Heart left ventricle (tissue), 16 donors: ENCODE data around the gene PTGDR2. TPM values are rescaled to one million over a fixed set of nuclear protein-coding genes. Genes with fewer than 3 reads are reported as not detected.

Experiments
- ATAC-seq, 4 donors: fragments of 200-7000 bp; cut with Tn5 transposase; one replicate each; pipeline ENCODE4 v1.9.1; 2020 to 2022; ENCODE audit warnings: moderate library complexity in 4 of 4, mild to moderate bottlenecking in 3 of 4, moderate number of reproducible peaks in 1 of 4
- DNase-seq, 5 donors: peaks; one replicate each; pipeline ENCODE4 v3.0.0-alpha.2; 2020
- H3K27ac ChIP-seq, 12 donors: fragments of 200-600 bp; sonication (generic) in 4 of 12; one replicate each; pipeline versions ENCODE4 v1.5.0 to v1.8.0; 2016 to 2022; ENCODE audit warnings: mild to moderate bottlenecking in 2 of 12
- H3K27me3 ChIP-seq, 9 donors: fragments of 200-600 bp; sonication (generic) in 2 of 9; one replicate each; pipeline versions ENCODE4 v1.5.1 to v1.8.0; 2016 to 2022; ENCODE audit warnings: mild to moderate bottlenecking in 3 of 9
- H3K36me3 ChIP-seq, 9 donors: fragments of 200-600 bp; sonication (generic) in 2 of 9; one replicate each; pipeline versions ENCODE4 v1.5.0 to v1.8.0; 2018 to 2022; ENCODE audit warnings: mild to moderate bottlenecking in 2 of 9
- H3K4me1 ChIP-seq, 12 donors: fragments of 200-600 bp; sonication (generic) in 4 of 12; one replicate each; pipeline versions ENCODE4 v1.5.0 to v1.8.0; 2016 to 2022; ENCODE audit warnings: mild to moderate bottlenecking in 3 of 12
- H3K4me3 ChIP-seq, 12 donors: fragments of 200-600 bp; sonication (generic) in 4 of 12; one replicate each; pipeline versions ENCODE4 v1.5.0 to v1.8.0; 2017 to 2022; ENCODE audit warnings: mild to moderate bottlenecking in 9 of 12, moderate library complexity in 4 of 12
- H3K9me3 ChIP-seq, 12 donors: fragments of 200-600 bp; sonication (generic) in 4 of 12; one replicate each; pipeline versions ENCODE4 v1.5.0 to v1.8.0; 2016 to 2022; ENCODE audit warnings: mild to moderate bottlenecking in 1 of 12
- CTCF ChIP-seq, 12 donors: fragments of 200-600 bp; sonication (generic) in 4 of 12; IDR thresholded peaks; one replicate each; pipeline versions ENCODE4 v1.5.0 to v1.8.0; 2018 to 2022; ENCODE audit warnings: antibody characterized with exemption in 12 of 12, mild to moderate bottlenecking in 5 of 12
- POLR2A ChIP-seq, 2 donors: fragments of 450-650 bp; IDR thresholded peaks; one replicate each; pipeline ENCODE4 v1.6.1; 2017; ENCODE audit warnings: antibody characterized with exemption in 2 of 2, mild to moderate bottlenecking in 2 of 2, moderate library complexity in 2 of 2
- WGBS, 4 donors: extraction: QIAGEN DNeasy Blood & Tissue Kit in 2 of 4; methylation state at CpG; one replicate each; pipeline versions ENCODE4 v1.1.5 to v1.1.7; 2013 to 2018; 5-methylcytosine and 5-hydroxymethylcytosine counted together
- intact Hi-C, 10 donors: fragments of 100-400 bp; cut with DNase I; formaldehyde crosslinking; loops; one replicate each; pipeline versions ENCODE4 v1.11.1 to v1.14.2; 2022
- polyA plus RNA-seq, 2 donors: library from polyadenylated mRNA; stranded (reverse); fragments of 200-250 nt; gene quantifications; one replicate each; pipeline ENCODE4 v1.2.3, GENCODE V29; 2013
- total RNA-seq, 9 donors: library from RNA; depleted of rRNA in 2 of 9; stranded (reverse); fragments of >200 nt in 2 of 9; fragmentation: NEBNext Ultra II Directional in 3 of 9; extraction: Animal tissue kit (Norgen Biotek cat#: 25700) in 3 of 9; gene quantifications; one replicate each; pipeline versions ENCODE4 v1.1.0 to v1.2.4, GENCODE V29; 2016 to 2023
- donor health status: ischemic (EF 13 %, LVEDD 7.1; RV severe dilation, severe dysfunction).
- donor health status: healthy with polysubstance abuse.
- donor health status: DM: no; HTN: yes; CAD: no.
- donor health status: DM: no; HTN: no; CAD: no.
- donor health status: ischemic (EF 25% LVEDD 6.9; RV normal size, moderate dysfunction).
- donor health status: ischemic (EF 25% LVEDD 5.7; RV mildly dilated, moderate dysfunction).
- donor health status: healthy.
- donor health status: DM: yes; HTN: yes; CAD: no.
- donor health status: ischemic (EF 35%, LVEDD 5.7; RV mildly dilated, moderate dysfunction).
- donor health status: nonischemic (EF 11% LVEDD 7.7; RV severe dilation, severe dysfunction).
- donor health status: DM: yes; HTN: yes; CAD: no.
- donor health status: PGD.
- donor health status: ischemic (EF 29% LVEDD 5.4; RV normal size, mild dysfunction).
- donor health status: nonischemic (EF 23%, LVEDD 6.1; RV moderate dilation, normal function).

The PTGDR2 gene
- total and polyA plus RNA-seq, 11 donors = 0.61 to 7.9 (median 1.4) TPM

- no peak for TF ChIP-seq CTCF (IDR thresholded peaks at IDR 0.05)
- ATAC-seq (no peak), DNase-seq (no peak)
- Histone ChIP-seq H3K27me3 (no peaks in the 10 kb centered on the region), H3K4me3 (no peak overlapping the region), H3K9me3 (peaks cover 0 to 15% (median 11%) of the 10 kb centered on the region in 12 donors), H3K27ac (no peak overlapping the region), H3K36me3 (no peaks in the 10 kb centered on the region), H3K4me1 (peaks cover 0 to 5% (median 0%) of the 10 kb centered on the region in 12 donors)
- intact Hi-C loops = no loop called here
- 86 to 100% (median 89%) methylated on average over 1 of the region's 1 CpG for WGBS, 4 donors
Measured at GRCh38 chr11:60813324-60813723, 42.4 kb downstream of the PTGDR2 start.

- H3K27me3 ChIP-seq = no peaks in the 10 kb centered on the region
- WGBS, 4 donors = 30 to 58% (median 42%) methylated on average over 3 to 8 of the region's 8 CpGs
- H3K9me3 ChIP-seq = no peaks in the 10 kb centered on the region
- ATAC-seq (peak in 2 of 4 donors; percentile 48 to 54), DNase-seq (no peak)
- H3K27ac ChIP-seq = peak overlapping the region in 1 of 12 donors; percentile 48
- H3K4me1 ChIP-seq = peaks cover 0 to 5% (median 0%) of the 10 kb centered on the region in 12 donors
- no peak overlapping the region for H3K4me3 ChIP-seq
- H3K36me3 ChIP-seq = no peaks in the 10 kb centered on the region
- TF ChIP-seq POLR2A (IDR thresholded peaks at IDR 0.05) = no peak
- TF ChIP-seq CTCF (IDR thresholded peaks at IDR 0.05) = no peak
- intact Hi-C loops = no loop called here
Measured at GRCh38 chr11:60810569-60810968, 45.2 kb downstream of the PTGDR2 start.

- intact Hi-C loops = no loop called here
- Histone ChIP-seq H3K4me3 (no peak overlapping the region), H3K4me1 (peaks cover 0 to 5% (median 0%) of the 10 kb centered on the region in 12 donors), H3K27ac (no peak overlapping the region), H3K9me3 (no peaks in the 10 kb centered on the region), H3K36me3 (no peaks in the 10 kb centered on the region), H3K27me3 (no peaks in the 10 kb centered on the region)
- ATAC-seq (no peak), DNase-seq (no peak)
- TF ChIP-seq CTCF (IDR thresholded peaks at IDR 0.05) = no peak
- TF ChIP-seq POLR2A (IDR thresholded peaks at IDR 0.05) = no peak
- 92 to 93% (median 93%) methylated on average over 4 of the region's 4 CpGs for WGBS, 4 donors
Measured at GRCh38 chr11:60810151-60810550, 45.6 kb downstream of the PTGDR2 start.

- DNase-seq (no peak), ATAC-seq (peak in 1 of 4 donors; percentile 22)
- Histone ChIP-seq H3K36me3 (no peaks in the 10 kb centered on the region), H3K27ac (no peak overlapping the region), H3K4me1 (peaks cover 0 to 5% (median 0%) of the 10 kb centered on the region in 12 donors), H3K27me3 (no peaks in the 10 kb centered on the region), H3K9me3 (no peaks in the 10 kb centered on the region), H3K4me3 (no peak overlapping the region)
- intact Hi-C loops = no loop called here
- TF ChIP-seq POLR2A (IDR thresholded peaks at IDR 0.05) (no peak), CTCF (IDR thresholded peaks at IDR 0.05) (no peak)
- 83 to 94% (median 90%) methylated on average over 11 of the region's 11 CpGs for WGBS, 4 donors
Measured at GRCh38 chr11:60809691-60810090, 46.1 kb downstream of the PTGDR2 start.
